AG04449 (cell line): Measurements from ENCODE around the gene BTBD18.

ENCODE experiments used
- CTCF ChIA-PET: fragments of 350-600 bp; formaldehyde crosslinking; extraction: SDS; loops from one replicate; lab custom pipeline; 2021; ENCODE audit warnings: antibody characterized with exemption; lab: Yijun Ruan, JAX
- POLR2A ChIA-PET: fragments of 400-600, 350-600 bp; formaldehyde crosslinking; extraction: SDS; loops from one replicate; lab custom pipeline; 2020; ENCODE audit warnings: antibody characterized with exemption, inconsistent platforms; lab: Yijun Ruan, JAX
- DNase-seq: peaks from one replicate; pipeline ENCODE4 v3.0.0-alpha.2; 2010; ENCODE audit warnings: low read depth, low spot score
- H3K4me3 ChIP-seq: 2 replicates; pipeline ENCODE4 v1.5.1; 2011; ENCODE audit warnings: low read depth, mild to moderate bottlenecking, control low read depth, low read length
- CTCF ChIP-seq: IDR thresholded peaks from one replicate; pipeline ENCODE4 v1.5.1; 2011; ENCODE audit warnings: mild to moderate bottlenecking, moderate library complexity, low read length, control low read depth, inconsistent platforms; ENCODE audit not compliant: insufficient read depth; ENCODE audit errors: missing control alignments

The BTBD18 gene

GRCh38 chr11:57703341-57703740, 48.3 kb downstream of the BTBD18 start:
- CTCF ChIA-PET = interaction anchor here (1.2 to 1.3 kb wide), 3 partner anchors 20 to 822 kb away, joined by 3 to 4 read pairs (median 4); no protein-coding TSS in a partner anchor
- POLR2A ChIA-PET = no interaction called here
- no peak for TF ChIP-seq CTCF

GRCh38 chr11:57700425-57700824, 51.2 kb downstream of the BTBD18 start:
- TF ChIP-seq CTCF = no peak
- no peak for DNase-seq
- ChIA-PET CTCF (no interaction called here), POLR2A (no interaction called here)
- no peak overlapping the region for H3K4me3 ChIP-seq

More at GRCh38 chr11:57703341-57703740, 48.3 kb downstream of the BTBD18 start:
- H3K4me3 ChIP-seq = no peak overlapping the region
- DNase-seq = peak; percentile 1

GRCh38 chr11:57699813-57700212, 51.8 kb downstream of the BTBD18 start:
- ChIA-PET POLR2A (no interaction called here), CTCF (no interaction called here)
- DNase-seq = no peak
- no peak for TF ChIP-seq CTCF
- no peak overlapping the region for H3K4me3 ChIP-seq

- ChIA-PET CTCF (interaction anchor here (1.0 to 1.4 kb wide), 3 partner anchors 10 to 102 kb away, joined by 4 read pairs; no protein-coding TSS in a partner anchor), POLR2A (interaction anchor here (1.2 kb wide), 1 partner anchor 13 kb away, joined by 4 read pairs; the partner anchor contains the start of genes MED19 and TMX2)
- H3K4me3 ChIP-seq = no peak overlapping the region
- no peak for DNase-seq
- no peak for TF ChIP-seq CTCF
Observed at GRCh38 chr11:57698843-57699365, 52.7 kb downstream of the BTBD18 start.
